Activated CD4-positive, alpha-beta T cell treated with anti-CD3 and anti-CD28 coated beads for 4 hours (primary cell): ENCODE data around the gene S100A12.
A peak's percentile ranks its signal among the peaks of the same experiment; 100 is the strongest.

Experiments
- DNase-seq, 2 donors: peaks; one replicate each; pipeline ENCODE4 v3.0.0-alpha.2; 2020

S100A12 gene

GRCh38 chr1:153365696-153366095, 9.7 kb downstream of the S100A12 start:
- no peak for DNase-seq

- no peak for DNase-seq
Observed at GRCh38 chr1:153364766-153365666, 10.4 kb downstream of the S100A12 start.

GRCh38 chr1:153364156-153364555, 11.3 kb downstream of the S100A12 start:
- DNase-seq, result no peak

GRCh38 chr1:153363641-153364040, 11.8 kb downstream of the S100A12 start:
- DNase-seq, result no peak

GRCh38 chr1:153362187-153362775, 13.1 kb downstream of the S100A12 start:
- no peak for DNase-seq

- no peak for DNase-seq
Observed at GRCh38 chr1:153361480-153362109, 13.8 kb downstream of the S100A12 start.

- DNase-seq, result no peak
Observed at GRCh38 chr1:153360592-153361479, 14.6 kb downstream of the S100A12 start.

- DNase-seq, result no peak
Observed at GRCh38 chr1:153360190-153360589, 15.2 kb downstream of the S100A12 start.

GRCh38 chr1:153359241-153359640, 16.2 kb downstream of the S100A12 start:
- no peak for DNase-seq

GRCh38 chr1:153358691-153358975, 16.8 kb downstream of the S100A12 start:
- DNase-seq, result no peak

- DNase-seq, result no peak
Observed at GRCh38 chr1:153357853-153358690, 17.3 kb downstream of the S100A12 start, which contains the start of gene S100A9. Gene S100A9 (plus strand): TSS chr1:153357854. CDS start chr1:153358284, 430 bp downstream.

GRCh38 chr1:153357076-153357852, 18.2 kb downstream of the S100A12 start:
- DNase-seq, result no peak

GRCh38 chr1:153356392-153357075, 18.9 kb downstream of the S100A12 start:
- DNase-seq, result no peak

GRCh38 chr1:153355445-153356071, 19.9 kb downstream of the S100A12 start:
- DNase-seq, result peak in 1 of 2 donors; percentile 8

GRCh38 chr1:153354515-153355193, 20.8 kb downstream of the S100A12 start:
- DNase-seq, result no peak

- no peak for DNase-seq
Observed at GRCh38 chr1:153353226-153353947, 22.0 kb downstream of the S100A12 start.

- DNase-seq, result peak; percentile 44 to 53
Observed at GRCh38 chr1:153352523-153352922, 22.9 kb downstream of the S100A12 start.

- DNase-seq, result no peak
Observed at GRCh38 chr1:153350321-153350957, 25.0 kb downstream of the S100A12 start.
